NOMO-1 treated with dmso at 0.1 percent for 144 hours (cell line): ENCODE data around the gene BHLHE23.
A peak's percentile ranks its signal among the peaks of the same experiment; 100 is the strongest.

Experiments used
- DNase-seq: peaks from one replicate; lab custom pipeline; 2025; ENCODE audit not compliant: unreplicated experiment; lab: John Stamatoyannopoulos, UW

Gene BHLHE23

DNA sequence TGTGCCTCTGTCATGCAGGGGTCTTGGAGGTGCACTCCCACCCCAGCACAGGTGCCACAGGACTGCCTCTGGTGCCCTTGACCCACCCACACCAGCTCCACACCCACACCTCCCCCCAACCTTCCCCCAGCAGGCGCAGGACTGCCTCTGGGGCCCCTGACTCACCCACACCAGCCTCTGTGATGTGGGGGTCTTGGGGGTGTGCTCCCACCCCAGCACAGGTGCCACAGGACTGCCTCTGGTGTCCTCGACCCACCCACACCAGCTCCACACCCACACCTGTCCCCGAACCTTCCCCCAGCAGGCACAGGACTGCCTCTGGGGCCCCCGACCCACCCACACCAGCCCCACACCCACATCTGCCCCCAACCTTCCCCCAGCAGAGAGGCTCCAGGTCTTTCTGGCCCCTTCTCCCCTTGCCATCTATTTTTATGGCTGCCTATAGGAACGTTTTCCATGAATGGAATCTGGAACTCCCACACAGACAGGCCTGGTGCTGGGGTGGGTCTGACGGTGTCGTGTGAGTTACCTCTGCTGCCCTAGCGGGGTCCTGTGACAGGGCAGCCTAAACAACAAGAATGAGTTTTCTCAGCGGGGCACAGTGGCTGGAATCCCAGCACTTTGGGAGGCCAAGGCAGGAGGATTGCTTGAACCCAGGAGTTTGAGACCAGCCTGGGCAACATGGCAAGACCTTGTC, 30.8 kb downstream of the BHLHE23 start:
- no peak for DNase-seq

DNA sequence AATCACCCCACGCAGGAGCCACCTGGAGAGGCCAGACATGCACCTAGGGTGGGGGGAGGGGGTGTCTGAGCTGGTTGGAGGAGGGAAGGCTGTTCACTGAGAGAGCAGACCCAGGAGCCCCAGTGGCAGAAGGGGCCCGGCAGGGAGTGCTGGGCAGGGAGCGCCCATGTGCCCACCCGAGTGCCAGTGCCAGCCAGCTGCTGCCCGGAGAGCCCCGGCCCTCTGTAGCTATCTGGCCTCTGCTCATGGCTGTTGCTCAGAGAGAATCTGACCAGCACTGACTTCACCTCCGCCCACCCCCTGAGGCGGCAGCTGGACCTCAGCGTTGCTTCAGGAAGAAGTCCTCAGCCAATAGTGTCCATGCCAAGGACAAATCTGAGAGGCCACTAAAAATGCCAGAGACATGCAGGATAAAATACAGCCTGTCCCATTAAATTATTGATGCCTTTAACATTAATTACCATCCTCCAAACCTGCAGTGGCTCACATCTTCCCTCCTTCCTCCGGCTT, 31.5 kb downstream of the BHLHE23 start:
- no peak for DNase-seq

DNA sequence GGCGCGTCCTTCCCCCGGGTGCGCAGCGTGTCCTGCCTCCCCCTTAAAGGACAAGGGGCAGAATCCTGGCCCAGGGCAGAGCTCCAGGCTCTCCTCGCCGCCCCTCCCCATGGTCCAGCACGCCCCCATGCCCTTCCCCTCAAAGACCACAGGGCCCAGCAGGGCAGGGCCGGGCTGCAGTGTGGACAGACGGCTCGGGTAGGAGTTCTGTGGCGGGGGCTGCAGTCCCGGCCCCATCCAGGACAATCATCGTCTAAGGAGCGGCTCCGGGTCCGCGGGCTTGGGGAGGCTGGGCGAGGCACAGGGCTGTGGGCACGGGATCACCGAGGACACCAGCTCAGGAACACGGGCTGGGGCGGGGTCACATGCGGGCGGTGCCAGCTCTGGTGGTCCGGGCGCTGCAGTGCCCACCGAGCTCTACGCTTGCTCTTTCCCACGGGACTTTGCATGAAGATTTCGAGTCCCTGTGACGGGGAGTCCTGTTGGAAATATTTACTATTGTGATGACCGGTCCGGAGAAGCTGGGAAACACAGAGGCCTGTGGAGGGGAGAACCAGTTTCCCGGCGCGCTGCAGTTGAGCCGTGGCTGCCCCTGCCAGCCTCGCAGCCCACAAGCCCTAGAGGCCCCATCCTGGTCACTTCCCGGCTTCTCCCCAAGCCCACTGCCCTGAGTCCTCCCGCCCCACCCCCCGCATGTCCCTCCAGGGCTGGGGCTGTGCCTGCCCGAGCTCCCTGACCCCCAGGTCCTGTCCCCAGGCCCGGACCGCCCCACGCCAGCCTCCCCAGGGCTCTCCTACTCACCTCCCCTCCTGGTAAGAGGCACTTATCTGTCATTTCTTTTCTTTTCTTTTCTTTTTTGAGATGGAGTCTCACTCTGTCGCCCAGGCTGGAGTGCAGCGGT, 33.7 kb downstream of the BHLHE23 start:
- no peak for DNase-seq

DNA sequence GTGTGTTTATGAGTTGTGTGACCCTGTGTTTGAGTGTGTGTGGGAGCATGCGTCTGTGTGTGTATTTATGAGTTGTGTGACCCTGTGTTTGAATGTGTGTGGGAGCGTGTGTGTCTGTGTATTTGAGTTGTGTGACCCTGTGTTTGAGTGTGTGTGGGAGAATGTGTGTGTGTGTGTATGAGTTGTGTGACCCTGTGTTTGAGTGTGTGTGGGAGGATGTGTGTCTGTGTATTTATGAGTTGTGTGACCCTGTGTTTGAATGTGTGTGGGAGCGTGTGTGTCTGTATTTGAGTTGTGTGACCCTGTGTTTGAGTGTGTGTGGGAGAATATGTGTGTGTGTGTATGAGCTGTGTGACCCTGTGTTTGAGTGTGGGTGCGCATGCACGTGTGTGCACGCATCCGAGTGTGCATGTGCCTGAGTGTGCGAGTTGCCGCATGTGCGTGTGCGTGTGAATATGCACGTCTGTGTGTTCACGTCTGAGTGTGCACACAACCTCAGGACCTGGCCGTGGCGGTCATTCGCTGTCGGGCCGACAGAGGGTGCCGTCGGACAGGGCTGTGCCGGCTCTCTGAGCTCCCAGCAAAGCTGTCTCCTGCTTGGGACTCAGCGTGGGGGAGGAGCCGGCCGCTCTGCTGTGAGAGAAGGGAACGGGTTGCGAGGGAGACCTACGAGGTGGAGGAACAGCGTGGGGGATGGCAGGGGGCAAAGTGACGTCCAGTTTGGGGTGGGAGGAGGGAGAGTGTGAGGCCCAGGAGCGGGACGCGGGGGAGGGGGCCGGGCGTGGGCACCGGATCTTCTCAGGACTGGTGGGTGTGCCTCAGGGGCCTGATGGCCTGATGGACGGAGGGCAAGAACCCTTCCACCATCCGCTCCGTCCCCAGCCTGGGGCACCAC, 34.6 kb downstream of the BHLHE23 start:
- peak; percentile 68 for DNase-seq

DNA sequence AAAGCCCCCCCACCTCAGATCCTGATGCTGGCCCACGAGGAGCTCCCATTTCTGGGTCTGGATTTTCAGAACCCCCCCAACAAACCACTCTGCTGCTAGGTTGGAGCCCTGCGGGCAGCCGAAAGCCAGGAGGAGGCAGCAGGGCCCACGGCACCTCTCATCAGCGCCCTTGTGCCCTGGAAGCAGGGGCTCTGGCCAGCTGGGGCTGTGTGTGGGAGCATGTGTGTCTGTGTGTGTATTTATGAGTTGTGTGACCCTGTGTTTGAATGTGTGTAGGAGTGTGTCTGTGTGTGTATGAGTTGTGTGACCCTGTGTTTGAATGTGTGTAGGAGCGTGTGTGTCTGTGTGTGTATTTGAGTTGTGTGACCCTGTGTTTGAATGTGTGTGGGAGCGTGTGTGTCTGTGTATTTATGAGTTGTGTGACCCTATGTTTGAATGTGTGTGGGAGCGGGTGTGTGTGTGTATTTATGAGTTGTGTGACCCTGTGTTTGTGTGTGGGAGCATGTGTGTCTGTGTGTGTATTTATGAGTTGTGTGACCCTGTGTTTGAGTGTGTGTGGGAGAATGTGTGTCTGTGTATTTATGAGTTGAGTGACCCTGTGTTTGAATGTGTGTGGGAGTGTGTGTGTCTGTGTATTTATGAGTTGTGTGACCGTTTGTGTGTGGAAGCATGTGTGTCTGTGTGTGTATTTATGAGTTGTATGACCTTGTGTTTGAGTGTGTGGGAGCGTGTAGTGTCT, 35.4 kb downstream of the BHLHE23 start:
- no peak for DNase-seq

DNA sequence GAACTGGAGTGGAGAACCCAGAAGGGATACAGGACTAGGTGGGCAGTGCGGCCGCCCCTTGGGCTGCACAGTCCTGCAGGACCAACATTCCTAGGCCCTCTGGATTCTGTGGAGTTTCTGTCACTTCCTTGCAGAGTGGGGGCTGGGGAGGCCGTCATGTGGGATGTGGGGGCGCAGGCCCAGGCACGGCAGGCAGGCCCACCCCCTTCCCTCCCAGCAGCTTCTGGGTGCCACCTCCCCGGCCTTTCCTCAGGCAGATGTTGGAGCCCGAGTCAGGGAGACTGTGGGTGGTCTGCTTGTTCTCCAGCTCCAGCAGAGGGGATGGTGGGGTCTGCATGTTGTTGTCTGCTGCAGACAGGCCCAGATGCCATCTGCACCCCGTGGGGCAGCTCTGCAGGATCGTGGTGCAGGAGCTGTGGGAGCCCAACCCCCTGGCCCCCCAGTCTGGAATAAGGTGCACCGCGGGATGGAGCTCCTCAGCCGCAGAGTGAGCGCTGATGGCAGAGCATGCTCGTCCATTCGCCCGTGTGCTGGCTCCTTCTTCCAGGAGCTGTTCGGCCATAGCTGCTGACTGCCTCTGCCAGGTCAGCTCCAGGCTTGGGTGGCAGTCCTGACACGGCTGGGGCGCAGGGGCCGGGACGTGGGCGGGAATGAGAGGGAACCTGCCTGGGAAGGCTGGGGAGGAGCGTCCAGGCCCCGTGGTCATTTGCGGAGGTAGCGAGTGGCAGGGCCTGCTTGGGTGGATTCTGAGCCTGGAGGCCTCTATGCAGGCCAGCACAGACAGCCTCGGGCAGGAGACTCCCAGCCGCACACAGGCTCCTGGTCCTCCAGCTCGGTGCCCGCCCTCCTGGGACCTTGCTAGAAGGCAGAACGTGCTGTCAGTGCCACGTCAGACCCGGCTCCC, 36.2 kb downstream of the BHLHE23 start:
- no peak for DNase-seq

DNA sequence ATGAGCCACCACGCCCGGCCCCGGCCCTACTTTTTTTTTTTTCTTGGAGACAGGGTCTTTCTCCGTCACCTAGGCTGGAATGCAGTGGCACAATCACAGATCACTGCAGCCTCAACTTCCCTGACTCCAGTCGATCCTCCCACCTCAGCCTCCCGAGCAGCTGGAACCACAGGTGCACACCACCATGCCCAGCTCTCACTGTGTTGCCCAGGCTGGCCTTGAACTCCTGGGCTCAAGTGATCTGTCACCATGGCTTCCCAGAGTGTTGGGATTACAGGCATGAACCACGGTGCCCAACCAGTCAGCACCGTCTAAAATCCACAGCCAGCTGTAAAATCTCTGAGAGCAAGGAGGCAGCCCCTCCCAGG, 36.8 kb downstream of the BHLHE23 start:
- DNase-seq, result no peak

DNA sequence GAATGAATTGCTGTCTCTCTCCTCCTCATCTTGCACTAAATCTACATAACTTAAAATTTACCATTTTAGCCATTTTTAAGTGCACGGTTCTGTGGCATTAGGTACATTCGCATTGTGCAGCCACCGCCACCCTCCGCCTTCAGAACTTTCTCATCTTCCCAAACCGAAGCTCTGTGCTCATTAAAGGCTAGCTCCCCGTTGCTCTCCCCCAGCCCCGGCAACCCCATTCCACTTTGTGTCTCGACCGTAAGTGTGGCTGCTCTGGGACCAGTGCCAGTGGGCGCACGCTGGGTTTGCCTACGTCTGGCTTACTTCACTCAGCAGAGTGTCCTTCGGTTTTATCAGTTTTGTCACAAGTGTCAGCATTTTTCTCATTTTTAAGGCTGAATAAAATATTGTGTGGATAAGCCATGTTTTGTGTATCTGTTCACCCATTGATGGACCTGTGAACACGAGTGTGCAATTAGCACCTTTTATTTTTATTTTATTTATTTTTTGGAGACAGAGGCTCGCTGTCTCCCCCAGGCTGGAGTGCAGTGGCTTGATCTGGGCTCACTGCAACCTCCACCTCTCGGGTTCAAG, 37.5 kb downstream of the BHLHE23 start:
- no peak for DNase-seq

DNA sequence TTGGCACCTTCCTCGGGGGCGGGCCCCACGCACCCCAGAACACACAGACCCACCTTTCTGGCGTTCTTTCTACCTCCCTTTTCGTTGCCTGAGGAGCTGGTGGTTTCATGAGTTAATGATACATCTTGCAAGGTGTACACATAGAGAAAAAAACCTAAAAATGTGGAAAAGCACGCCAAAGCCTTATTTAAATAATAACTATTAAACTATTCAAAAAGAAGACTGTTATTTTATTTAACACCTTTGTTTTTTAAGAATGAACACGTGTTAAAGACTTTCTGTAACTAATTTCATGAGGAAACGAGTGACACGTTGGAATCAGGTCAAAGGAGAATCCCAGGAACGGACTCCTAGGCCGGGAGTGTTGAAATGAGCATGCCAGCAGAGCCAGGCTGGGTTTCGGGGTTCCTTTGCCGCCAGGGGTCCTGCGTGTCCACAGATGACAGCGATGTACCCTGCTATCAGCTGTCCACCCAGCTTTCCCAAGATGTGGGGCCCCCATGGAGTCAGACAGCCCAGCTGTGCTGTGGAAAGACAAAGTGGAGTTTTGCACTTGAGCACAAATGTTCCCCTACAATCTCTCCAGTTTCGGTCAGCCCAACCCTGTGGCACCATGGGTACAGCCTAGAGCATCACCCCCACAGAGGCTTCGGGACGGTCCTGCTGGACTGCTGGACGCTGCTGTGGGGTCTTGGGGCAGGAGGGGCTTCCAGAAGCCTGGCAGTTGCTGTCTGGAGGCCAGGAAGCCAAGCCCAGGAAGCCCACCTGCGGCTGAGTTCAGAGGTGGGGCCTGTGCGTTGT, 38.2 kb downstream of the BHLHE23 start:
- DNase-seq, result no peak

DNA sequence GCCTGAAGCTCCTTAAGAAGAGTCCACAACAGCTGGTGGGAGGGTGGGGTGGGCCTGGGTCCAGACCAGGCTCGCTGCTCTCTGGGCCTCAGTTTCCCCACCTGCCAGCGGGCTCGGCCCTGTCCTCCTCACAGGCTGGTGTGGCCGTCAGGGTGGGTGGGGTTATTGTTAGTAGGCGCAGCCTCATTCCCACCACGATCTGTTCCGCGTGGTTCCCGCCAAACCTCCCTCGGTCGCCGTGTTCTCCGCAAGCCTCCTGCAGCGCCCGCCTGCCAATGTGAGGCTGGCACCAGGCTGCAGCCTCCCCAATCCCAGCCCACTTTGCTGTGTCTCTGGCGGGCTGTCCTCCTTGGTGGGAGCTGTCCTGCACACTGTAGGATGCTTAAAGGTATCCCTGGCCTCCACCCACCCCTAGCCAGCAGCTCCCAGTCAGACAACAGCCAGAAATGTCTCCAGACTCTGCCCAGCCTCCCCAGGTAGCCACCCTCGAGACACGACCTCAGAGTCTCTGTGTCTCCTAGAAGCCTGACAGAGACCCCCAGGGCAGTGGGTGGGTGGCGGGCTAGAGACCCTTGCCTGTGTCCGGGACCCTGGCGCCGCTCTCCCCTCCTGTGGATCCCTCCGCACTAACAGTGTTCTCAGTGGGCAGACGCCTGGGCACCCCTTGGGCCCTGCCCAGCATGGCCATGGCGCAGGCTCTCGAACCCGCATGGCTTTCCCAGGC, 39.0 kb downstream of the BHLHE23 start:
- no peak for DNase-seq

DNA sequence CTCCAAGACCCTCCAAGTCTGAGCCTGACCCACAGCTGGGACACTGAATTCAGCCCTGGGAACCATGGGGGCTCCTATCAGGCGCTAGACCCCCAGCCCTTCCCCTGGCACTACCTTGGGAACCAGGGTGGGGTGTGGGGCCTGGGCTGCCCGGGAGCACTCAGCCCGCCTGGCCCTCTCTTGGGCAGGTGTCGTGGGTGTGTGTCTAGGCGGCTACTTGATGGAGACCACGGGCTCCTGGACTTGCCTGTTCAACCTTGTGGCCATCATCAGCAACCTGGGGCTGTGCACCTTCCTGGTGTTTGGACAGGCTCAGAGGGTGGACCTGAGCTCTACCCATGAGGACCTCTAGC, 39.6 kb downstream of the BHLHE23 start:
- DNase-seq, result no peak

DNA sequence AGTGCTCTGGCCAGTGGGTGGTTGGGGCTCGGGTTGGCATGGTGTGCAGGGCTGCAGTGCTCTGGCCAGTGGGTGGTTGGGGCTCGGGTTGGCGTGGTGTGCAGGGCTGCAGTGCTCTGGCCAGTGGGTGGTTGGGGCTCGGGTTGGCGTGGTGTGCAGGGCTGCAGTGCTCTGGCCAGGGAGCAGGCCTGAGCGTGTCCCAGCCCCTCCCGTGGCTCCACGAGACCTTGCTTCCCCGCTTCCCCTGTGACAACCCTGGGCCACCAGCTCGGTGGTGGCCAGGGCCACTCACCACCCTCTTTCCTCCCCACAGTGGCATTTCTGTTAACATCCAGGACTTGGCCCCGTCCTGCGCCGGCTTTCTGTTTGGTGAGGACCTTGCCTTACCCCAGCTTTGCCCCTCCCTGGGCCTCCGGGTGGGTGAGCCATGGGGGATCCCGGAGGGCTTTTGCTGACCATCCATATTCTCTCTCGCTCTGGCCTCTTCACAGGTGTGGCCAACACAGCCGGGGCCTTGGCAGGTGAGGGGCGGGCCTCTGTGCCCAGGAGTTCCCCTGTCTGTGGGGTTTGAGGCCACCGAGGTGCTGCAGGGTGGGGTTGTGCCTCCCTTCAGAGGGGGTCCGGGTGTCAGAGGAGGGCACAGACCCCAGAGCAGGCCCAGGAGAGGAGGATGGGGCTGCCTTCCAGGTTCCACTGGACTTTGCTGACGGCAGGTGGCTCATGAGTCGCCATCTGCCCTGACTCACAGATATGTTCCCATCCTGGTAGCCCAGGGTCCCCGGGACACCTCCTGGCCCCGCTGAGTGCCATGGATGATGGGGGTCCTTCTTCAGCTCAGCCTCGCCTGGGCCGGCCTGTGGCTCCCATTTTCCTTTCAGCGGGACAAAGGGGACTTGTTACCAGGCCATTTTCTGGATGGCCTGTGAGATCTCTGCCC, 40.3 kb downstream of the BHLHE23 start:
- no peak for DNase-seq

DNA sequence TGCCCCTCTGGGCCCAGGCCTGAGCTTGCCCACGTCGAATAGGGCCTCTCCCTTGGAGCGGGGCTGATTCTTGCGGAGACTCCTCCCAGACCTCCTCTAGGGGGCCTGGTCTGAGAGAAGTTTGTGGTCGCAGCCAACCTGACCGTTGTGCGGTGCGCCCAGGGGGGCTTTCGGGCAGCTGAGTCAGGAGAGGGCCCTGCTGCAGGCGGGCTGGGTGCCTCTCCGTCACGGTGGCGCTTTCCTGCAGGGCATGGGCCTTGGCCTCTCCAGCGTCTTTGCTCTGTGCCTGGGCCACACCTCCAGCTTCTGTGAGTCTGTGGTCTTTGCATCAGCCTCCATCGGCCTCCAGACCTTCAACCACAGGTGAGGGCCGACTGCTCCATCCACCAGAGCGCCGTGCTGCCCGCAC, 41.4 kb downstream of the BHLHE23 start:
- DNase-seq, result no peak

DNA sequence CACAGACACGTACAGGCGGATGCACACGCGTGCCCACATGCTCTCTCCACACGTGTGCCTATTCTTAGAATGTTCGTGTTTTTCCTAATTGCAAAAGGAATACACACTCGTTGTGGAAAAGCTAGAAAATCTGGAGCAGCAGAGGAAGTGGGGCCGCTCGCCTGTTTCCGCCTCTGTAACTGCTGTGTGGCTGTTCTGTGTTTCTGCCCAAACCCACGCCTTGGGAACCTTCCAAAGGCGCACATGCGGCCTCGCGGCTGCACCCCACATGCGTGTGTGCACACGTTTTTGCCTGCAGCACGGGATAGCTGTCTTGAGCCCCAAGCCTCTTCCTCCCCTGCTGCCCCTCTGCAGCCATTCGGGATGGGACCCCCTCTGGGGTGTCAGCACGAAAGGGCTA, 42.1 kb downstream of the BHLHE23 start:
- DNase-seq, result no peak

DNA sequence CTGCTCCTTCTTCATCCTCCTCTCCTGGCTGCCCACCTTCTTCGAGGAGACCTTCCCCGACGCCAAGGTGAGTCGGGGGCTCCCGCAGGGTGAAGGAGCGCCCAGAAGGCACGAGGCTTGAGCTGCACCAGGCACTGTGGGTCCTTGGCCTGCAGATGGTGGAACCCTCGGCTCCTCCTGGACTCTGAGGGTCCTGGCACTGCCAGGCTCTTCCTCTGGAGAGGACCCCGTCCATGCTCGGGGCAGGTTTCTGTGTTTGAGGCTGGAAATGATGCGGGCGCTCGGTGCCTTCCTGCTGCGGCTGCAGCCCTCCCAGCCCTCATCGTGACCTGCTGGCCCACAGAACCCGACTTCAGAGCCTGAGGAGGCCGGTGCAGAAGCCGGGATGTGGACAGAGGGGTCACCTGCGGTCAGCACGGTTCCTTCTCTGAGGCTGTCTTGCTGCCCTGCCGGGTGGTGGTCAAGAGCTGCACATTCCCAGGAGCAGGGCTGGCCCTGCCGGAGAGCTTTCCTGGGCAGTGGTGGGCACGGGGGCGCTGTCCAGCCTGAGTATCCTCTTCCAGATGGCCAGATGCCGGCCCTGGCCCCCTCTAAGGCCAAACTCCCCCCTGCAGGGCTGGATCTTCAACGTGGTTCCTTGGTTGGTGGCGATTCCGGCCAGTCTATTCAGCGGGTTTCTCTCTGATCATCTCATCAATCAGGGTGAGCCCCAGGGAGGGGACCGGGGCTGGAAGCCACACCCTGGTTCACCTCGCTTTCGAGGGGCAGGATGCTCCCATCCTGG, 43.0 kb downstream of the BHLHE23 start:
- DNase-seq, result no peak
